ENCODE data around the gene PHOX2B.

Gene PHOX2B

GRCh38 chr4:41787931-41788330 lies 39.4 kb upstream of the PHOX2B start:
- Histone ChIP-seq H3K9me2 (replicated peaks; ENCODE audit: insufficient read depth, low read length) (no peaks in the 10 kb centered on the region), H3K4me2 (ENCODE audit: low read depth, low read length) (no peak overlapping the region), H3K27me3 (replicated peaks; ENCODE audit: insufficient read depth, low read length) (no peaks in the 10 kb centered on the region), H3K9ac (ENCODE audit: low read length) (no peak overlapping the region), H2AFZ (ENCODE audit: low read length) (no peak overlapping the region), H3K36me3 (replicated peaks; ENCODE audit: insufficient read depth, low read length) (no peaks in the 10 kb centered on the region), H3K4me3 (ENCODE audit: low read length) (no peak overlapping the region), H3K4me1 (ENCODE audit: low read length) (no peaks in the 10 kb centered on the region), H4K20me1 (ENCODE audit: insufficient read depth, low read length) (no peaks in the 10 kb centered on the region), H3K79me2 (ENCODE audit: low read length) (no peaks in the 10 kb centered on the region), H3F3A (ENCODE audit: insufficient read depth, low read length) (no peaks in the 10 kb centered on the region), H3K9me3 (replicated peaks; ENCODE audit: insufficient read depth, low read length) (no peaks in the 10 kb centered on the region), H3K27ac (ENCODE audit: low read length) (no peak overlapping the region)
- TF ChIP-seq EZH2 (optimal IDR thresholded peaks at IDR 0.05; ENCODE audit: low read depth, low read length) (no peak), CTCF (IDR thresholded peaks at IDR 0.05; ENCODE audit: low read length) (no peak), EZH2phosphoT487 (IDR thresholded peaks at IDR 0.05; ENCODE audit: low read length) (no peak)
- DNase-seq = no peak

GRCh38 chr4:41785665-41786064 lies 37.1 kb upstream of the PHOX2B start:
- Histone ChIP-seq H3K27ac (ENCODE audit: low read length) (no peak overlapping the region), H3K9me3 (replicated peaks; ENCODE audit: insufficient read depth, low read length) (no peaks in the 10 kb centered on the region), H3K4me2 (ENCODE audit: low read depth, low read length) (no peak overlapping the region), H3K9me2 (replicated peaks; ENCODE audit: insufficient read depth, low read length) (no peaks in the 10 kb centered on the region), H3F3A (ENCODE audit: insufficient read depth, low read length) (no peaks in the 10 kb centered on the region), H4K20me1 (ENCODE audit: insufficient read depth, low read length) (no peaks in the 10 kb centered on the region), H3K9ac (ENCODE audit: low read length) (no peak overlapping the region), H3K4me1 (ENCODE audit: low read length) (no peaks in the 10 kb centered on the region), H3K4me3 (ENCODE audit: low read length) (no peak overlapping the region), H3K27me3 (replicated peaks; ENCODE audit: insufficient read depth, low read length) (no peaks in the 10 kb centered on the region), H3K79me2 (ENCODE audit: low read length) (no peaks in the 10 kb centered on the region), H3K36me3 (replicated peaks; ENCODE audit: insufficient read depth, low read length) (no peaks in the 10 kb centered on the region), H2AFZ (ENCODE audit: low read length) (no peak overlapping the region)
- DNase-seq = no peak
- TF ChIP-seq CTCF (IDR thresholded peaks at IDR 0.05; ENCODE audit: low read length) (no peak), EZH2phosphoT487 (IDR thresholded peaks at IDR 0.05; ENCODE audit: low read length) (no peak), EZH2 (optimal IDR thresholded peaks at IDR 0.05; ENCODE audit: low read depth, low read length) (no peak)

- TF ChIP-seq EZH2 (optimal IDR thresholded peaks at IDR 0.05; ENCODE audit: low read depth, low read length) (no peak), CTCF (IDR thresholded peaks at IDR 0.05; ENCODE audit: low read length) (no peak), EZH2phosphoT487 (IDR thresholded peaks at IDR 0.05; ENCODE audit: low read length) (no peak)
- H3F3A ChIP-seq (ENCODE audit: insufficient read depth, low read length) = no peaks in the 10 kb centered on the region
Measured at GRCh38 chr4:41784191-41784979, 35.9 kb upstream of the PHOX2B start.

More at GRCh38 chr4:41784191-41784979, 35.9 kb upstream of the PHOX2B start:
- Histone ChIP-seq H3K4me1 (ENCODE audit: low read length) (no peaks in the 10 kb centered on the region), H3K4me2 (ENCODE audit: low read depth, low read length) (no peak overlapping the region), H2AFZ (ENCODE audit: low read length) (no peak overlapping the region), H3K36me3 (replicated peaks; ENCODE audit: insufficient read depth, low read length) (no peaks in the 10 kb centered on the region), H3K9me2 (replicated peaks; ENCODE audit: insufficient read depth, low read length) (no peaks in the 10 kb centered on the region), H3K9ac (ENCODE audit: low read length) (no peak overlapping the region), H3K9me3 (replicated peaks; ENCODE audit: insufficient read depth, low read length) (no peaks in the 10 kb centered on the region), H3K4me3 (ENCODE audit: low read length) (no peak overlapping the region), H4K20me1 (ENCODE audit: insufficient read depth, low read length) (no peaks in the 10 kb centered on the region), H3K27me3 (replicated peaks; ENCODE audit: insufficient read depth, low read length) (no peaks in the 10 kb centered on the region), H3K27ac (ENCODE audit: low read length) (no peak overlapping the region), H3K79me2 (ENCODE audit: low read length) (no peaks in the 10 kb centered on the region)
- DNase-seq = no peak
